Kidney epithelial cell (primary cell): ENCODE measurements around the gene ARAP1. TPM values are rescaled to one million over a fixed set of nuclear protein-coding genes. Genes with fewer than 3 reads are reported as not detected.

Experiments
- DNase-seq: peaks from one replicate; pipeline ENCODE4 v3.0.0-alpha.2; 2010; ENCODE audit warnings: low read depth
- H3K27me3 ChIP-seq: 2 replicates; pipeline ENCODE4 v1.6.0; 2011; ENCODE audit warnings: low read length; ENCODE audit not compliant: control insufficient read depth, insufficient read depth
- H3K36me3 ChIP-seq: 2 replicates; pipeline ENCODE4 v1.5.1; 2011; ENCODE audit warnings: low read length; ENCODE audit not compliant: control insufficient read depth, insufficient read depth
- H3K4me3 ChIP-seq: 2 replicates; pipeline ENCODE4 v1.5.1; 2011; ENCODE audit warnings: low read depth, mild to moderate bottlenecking, control low read depth, low read length
- total RNA-seq: library from RNA; depleted of rRNA; stranded (reverse); fragments of >200 nt; gene quantifications from 2 replicates; pipeline ENCODE4 v1.2.3, GENCODE V29; 2015
- TF ChIP-seq, protein P1 (sequence below): IDR thresholded peaks from 2 replicates; pipeline ENCODE4 v1.5.1; 2011; ENCODE audit warnings: mild to moderate bottlenecking, moderate library complexity, low read length, control low read depth, inconsistent platforms; ENCODE audit not compliant: insufficient read depth, poor library complexity, severe bottlenecking

ARAP1 gene
- total RNA-seq, 1 donor from 2014 or later, result 97.1 TPM

DNA sequence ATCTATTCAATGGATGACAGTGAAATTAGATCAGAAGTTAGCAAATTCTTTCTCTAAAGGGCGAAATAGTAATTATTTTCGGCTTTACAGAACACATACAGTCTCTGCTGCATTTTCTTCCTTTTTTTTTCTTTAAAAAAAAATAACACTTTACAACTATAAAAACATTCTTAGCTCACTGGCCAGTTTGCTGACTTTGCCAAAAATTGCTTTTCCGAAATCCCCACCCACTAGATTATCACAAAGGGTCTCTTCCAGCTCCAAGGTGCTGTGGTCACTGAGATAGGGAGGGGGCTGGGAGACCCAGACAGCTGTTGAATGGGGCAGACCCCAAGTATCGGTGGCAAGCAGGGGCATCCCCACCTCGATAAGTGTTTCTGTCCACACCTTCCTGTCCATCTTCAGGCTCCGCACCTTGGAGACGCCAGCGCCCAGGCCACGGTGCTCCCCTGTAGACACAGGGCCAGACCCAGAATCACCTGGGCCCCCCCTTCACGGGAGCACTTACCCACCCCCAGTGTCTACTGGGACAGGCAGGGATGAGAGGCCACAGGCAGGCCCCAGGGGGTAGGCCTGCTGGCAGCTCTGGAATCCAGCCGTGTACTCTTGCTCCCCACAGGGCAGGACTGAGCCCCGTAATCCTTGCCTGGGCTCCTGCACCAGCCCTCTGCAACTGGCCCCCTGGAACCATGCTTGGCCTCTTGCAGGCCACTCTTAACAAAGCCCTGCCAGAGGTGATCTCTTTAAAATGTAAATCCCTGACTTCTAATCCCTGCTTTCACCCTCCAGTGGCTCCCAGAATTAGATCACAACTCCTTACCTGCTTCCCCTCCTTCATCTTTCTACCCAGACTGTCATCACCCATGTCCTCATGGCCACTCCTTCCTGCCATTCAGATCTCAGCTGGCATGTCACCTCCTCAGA lies 46.5 kb downstream of the ARAP1 start:
- Histone ChIP-seq H3K36me3 (no peaks in the 10 kb centered on the region), H3K27me3 (no peaks in the 10 kb centered on the region), H3K4me3 (no peak overlapping the region)
- TF ChIP-seq, protein P1, sequence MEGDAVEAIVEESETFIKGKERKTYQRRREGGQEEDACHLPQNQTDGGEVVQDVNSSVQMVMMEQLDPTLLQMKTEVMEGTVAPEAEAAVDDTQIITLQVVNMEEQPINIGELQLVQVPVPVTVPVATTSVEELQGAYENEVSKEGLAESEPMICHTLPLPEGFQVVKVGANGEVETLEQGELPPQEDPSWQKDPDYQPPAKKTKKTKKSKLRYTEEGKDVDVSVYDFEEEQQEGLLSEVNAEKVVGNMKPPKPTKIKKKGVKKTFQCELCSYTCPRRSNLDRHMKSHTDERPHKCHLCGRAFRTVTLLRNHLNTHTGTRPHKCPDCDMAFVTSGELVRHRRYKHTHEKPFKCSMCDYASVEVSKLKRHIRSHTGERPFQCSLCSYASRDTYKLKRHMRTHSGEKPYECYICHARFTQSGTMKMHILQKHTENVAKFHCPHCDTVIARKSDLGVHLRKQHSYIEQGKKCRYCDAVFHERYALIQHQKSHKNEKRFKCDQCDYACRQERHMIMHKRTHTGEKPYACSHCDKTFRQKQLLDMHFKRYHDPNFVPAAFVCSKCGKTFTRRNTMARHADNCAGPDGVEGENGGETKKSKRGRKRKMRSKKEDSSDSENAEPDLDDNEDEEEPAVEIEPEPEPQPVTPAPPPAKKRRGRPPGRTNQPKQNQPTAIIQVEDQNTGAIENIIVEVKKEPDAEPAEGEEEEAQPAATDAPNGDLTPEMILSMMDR, result no peak
- no peak for DNase-seq

DNA sequence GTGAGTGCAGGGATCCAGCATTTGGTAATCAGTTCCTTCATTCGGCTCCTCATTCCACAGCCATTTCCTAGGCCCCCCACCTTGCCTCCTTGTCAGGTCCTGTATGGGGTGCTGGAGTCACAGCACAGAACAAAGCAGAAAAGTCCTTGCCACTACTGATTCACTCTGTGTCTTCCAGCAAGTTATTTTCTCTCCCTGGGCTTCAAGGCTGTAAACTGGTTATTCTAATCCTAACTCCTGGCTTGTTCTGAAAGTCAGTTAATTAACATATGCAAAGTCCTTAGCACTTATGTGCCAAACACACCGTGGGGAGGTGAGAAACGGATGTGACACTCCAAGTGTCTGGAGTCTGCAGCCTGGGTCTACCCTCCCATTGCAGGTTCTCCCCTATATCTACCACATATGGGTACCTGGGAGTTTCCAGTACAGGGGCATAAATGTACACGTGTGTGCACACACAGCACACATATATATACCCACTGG lies 47.4 kb downstream of the ARAP1 start:
- H3K36me3 ChIP-seq, result no peaks in the 10 kb centered on the region

GRCh38 chr11:72704028-72704782 lies 48.0 kb downstream of the ARAP1 start:
- no peak overlapping the region for H3K4me3 ChIP-seq
- no peaks in the 10 kb centered on the region for H3K27me3 ChIP-seq
- DNase-seq, result no peak
- H3K36me3 ChIP-seq, result no peaks in the 10 kb centered on the region
- TF ChIP-seq, protein P1, result no peak

More for the DNA sequence above, 47.4 kb downstream of the ARAP1 start:
- TF ChIP-seq, protein P1, result no peak
- Histone ChIP-seq H3K4me3 (no peak overlapping the region), H3K27me3 (no peaks in the 10 kb centered on the region)
- no peak for DNase-seq

DNA sequence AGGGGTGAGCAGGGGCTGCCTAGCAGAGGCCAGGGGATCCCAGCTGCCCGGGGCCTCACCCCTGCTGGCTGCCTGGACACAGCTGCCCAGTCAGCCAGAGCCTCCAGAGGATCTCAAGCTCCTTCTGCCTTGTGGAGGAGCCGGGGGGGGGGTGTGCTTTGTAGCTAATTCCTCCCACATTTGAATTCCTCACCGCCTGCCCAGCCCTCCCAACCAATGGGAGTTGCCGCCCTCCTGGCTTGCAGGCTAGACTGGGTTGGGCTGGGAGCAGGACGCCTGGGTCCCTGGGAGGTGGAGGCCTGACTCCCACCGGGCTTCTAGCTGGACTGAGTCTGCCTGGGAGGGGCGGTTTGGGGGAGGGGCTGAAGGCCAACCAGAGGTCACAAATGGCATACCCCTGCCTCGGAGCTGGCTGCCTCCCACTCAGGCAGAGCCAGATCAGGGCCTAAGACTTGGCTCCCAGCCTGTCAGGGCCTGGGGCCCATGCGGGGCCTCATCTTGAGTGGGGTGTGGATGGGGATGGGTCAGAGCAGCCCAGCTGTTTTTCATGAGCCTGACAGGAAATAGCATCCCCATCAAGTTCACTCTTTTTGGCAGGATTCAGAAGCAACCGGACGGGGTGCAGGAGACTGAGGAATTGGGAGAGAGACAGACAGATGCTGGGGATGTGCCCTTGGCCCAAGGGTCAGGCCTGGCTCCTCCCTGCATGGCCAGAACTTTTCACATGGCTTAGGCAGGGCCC lies 48.8 kb downstream of the ARAP1 start:
- no peaks in the 10 kb centered on the region for H3K27me3 ChIP-seq
- DNase-seq, result no peak
- no peaks in the 10 kb centered on the region for H3K36me3 ChIP-seq
- H3K4me3 ChIP-seq, result no peak overlapping the region
- TF ChIP-seq, protein P1, result no peak

DNA sequence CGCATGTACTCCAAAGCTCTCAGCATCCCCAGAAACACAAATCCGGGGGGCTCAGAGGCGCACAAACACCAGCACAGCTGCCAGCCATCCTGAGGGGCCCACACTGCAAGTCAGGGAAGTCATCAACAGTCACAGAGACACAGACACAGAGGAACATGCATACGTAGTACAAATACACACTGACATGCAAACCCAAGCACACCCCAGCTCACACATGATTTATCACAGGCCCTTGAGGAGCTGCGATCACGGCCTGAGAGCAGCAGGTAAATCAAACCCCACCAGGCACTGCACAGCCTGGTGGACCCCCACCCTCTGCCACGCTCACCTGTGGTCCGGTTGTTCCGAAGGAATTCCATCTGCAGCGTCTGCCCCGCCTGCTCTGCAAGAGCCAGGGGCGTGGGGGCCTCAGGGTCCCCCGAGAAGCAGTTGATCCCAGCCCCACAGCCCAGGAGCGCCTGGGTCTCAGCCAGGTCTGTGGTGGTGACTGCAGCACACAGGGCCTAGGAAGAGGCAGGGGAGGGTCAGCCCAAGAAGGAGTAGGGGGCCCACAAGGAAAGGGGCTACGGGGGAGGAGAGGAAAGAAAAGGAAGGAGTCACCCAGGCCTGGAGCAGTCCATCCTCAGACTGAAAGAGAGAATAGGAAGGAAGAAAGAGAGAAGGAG lies 49.5 kb downstream of the ARAP1 start:
- H3K27me3 ChIP-seq, result no peaks in the 10 kb centered on the region
- TF ChIP-seq, protein P1, result no peak
- H3K36me3 ChIP-seq, result no peaks in the 10 kb centered on the region
- DNase-seq, result no peak
- H3K4me3 ChIP-seq, result no peak overlapping the region
